HL-60/S4 (cell line): ENCODE data around the gene CD82.

Source experiments
- in situ Hi-C: fragments of 300-500 bp; cut with MboI; formaldehyde crosslinking; loops from 2 replicates; pipeline ENCODE4 v1.14.3; 2022; ENCODE audit warnings: low sequenced_read_pairs

CD82 gene

GRCh38 chr11:44557464-44557863 is 8.0 kb upstream of the CD82 start:
- in situ Hi-C loops = loop anchor here (25.0 kb wide), 1 partner anchor 355 kb away; no protein-coding TSS in a partner anchor

GRCh38 chr11:44559207-44559939 is 6.1 kb upstream of the CD82 start:
- in situ Hi-C loops = loop anchor here (25.0 kb wide), 1 partner anchor 353 kb away; no protein-coding TSS in a partner anchor

GRCh38 chr11:44559940-44560300 is 5.5 kb upstream of the CD82 start:
- in situ Hi-C loops = loop anchor here (5.0 to 25.0 kb wide), 2 partner anchors 47 to 352 kb away; no protein-coding TSS in a partner anchor

- in situ Hi-C loops = loop anchor here (5.0 to 25.0 kb wide), 2 partner anchors 46 to 351 kb away; no protein-coding TSS in a partner anchor
These were observed 4.1 kb upstream of the CD82 start for GRCh38 chr11:44561275-44561805.

- in situ Hi-C loops = loop anchor here (5.0 to 25.0 kb wide), 2 partner anchors 45 to 350 kb away; no protein-coding TSS in a partner anchor
These were observed 3.3 kb upstream of the CD82 start for GRCh38 chr11:44561964-44562734.

- in situ Hi-C loops = loop anchor here (5.0 to 25.0 kb wide), 2 partner anchors 44 to 349 kb away; no protein-coding TSS in a partner anchor
These were observed 2.5 kb upstream of the CD82 start for GRCh38 chr11:44562845-44563460.

GRCh38 chr11:44563711-44564110 is 1.8 kb upstream of the CD82 start:
- in situ Hi-C loops = loop anchor here (5.0 to 25.0 kb wide), 2 partner anchors 44 to 349 kb away; no protein-coding TSS in a partner anchor

- in situ Hi-C loops = loop anchor here (5.0 to 25.0 kb wide), 2 partner anchors 43 to 348 kb away; no protein-coding TSS in a partner anchor
These were observed 1.3 kb upstream of the CD82 start for GRCh38 chr11:44564166-44564565.

- in situ Hi-C loops = loop anchor here (5.0 to 25.0 kb wide), 2 partner anchors 43 to 348 kb away; no protein-coding TSS in a partner anchor
These were observed 723 bp upstream of the CD82 start for GRCh38 chr11:44564670-44565210.

GRCh38 chr11:44565953-44566949 is 788 bp downstream of the CD82 start:
- in situ Hi-C loops = loop anchor here (25.0 kb wide), 1 partner anchor 346 kb away; no protein-coding TSS in a partner anchor

GRCh38 chr11:44566952-44567875 is 1.8 kb downstream of the CD82 start:
- in situ Hi-C loops = loop anchor here (25.0 kb wide), 1 partner anchor 345 kb away; no protein-coding TSS in a partner anchor

GRCh38 chr11:44567876-44568256 is 2.4 kb downstream of the CD82 start:
- in situ Hi-C loops = loop anchor here (25.0 kb wide), 1 partner anchor 344 kb away; no protein-coding TSS in a partner anchor

- in situ Hi-C loops = loop anchor here (25.0 kb wide), 1 partner anchor 344 kb away; no protein-coding TSS in a partner anchor
These were observed 2.8 kb downstream of the CD82 start for GRCh38 chr11:44568331-44568657.

- in situ Hi-C loops = loop anchor here (25.0 kb wide), 1 partner anchor 343 kb away; no protein-coding TSS in a partner anchor
These were observed 3.4 kb downstream of the CD82 start for GRCh38 chr11:44568658-44569473.

- in situ Hi-C loops = loop anchor here (25.0 kb wide), 1 partner anchor 342 kb away; no protein-coding TSS in a partner anchor
These were observed 5.1 kb downstream of the CD82 start for GRCh38 chr11:44570411-44571155.

GRCh38 chr11:44571871-44572270 is 6.4 kb downstream of the CD82 start:
- in situ Hi-C loops = loop anchor here (25.0 kb wide), 1 partner anchor 340 kb away; no protein-coding TSS in a partner anchor
